ENCODE measurements around the gene TAF15. TPM values are rescaled to one million over a fixed set of nuclear protein-coding genes. Genes with fewer than 3 reads are reported as not detected.

Gene TAF15
- total RNA-seq, 1 donor from 2014 or later: 53.8 TPM

GRCh38 chr17:35895636-35896587, 86.6 kb downstream of the TAF15 start:
- Histone ChIP-seq H3K27ac (ENCODE audit: low read depth, low read length) (no peak overlapping the region), H3K4me3 (ENCODE audit: low read length in 3 of 3) (no peak overlapping the region), H3K36me3 (ENCODE audit: control insufficient read depth in 3 of 3, insufficient read depth in 3 of 3, low read length in 3 of 3) (no peaks in the 10 kb centered on the region), H3K4me1 (ENCODE audit: control insufficient read depth in 3 of 3, insufficient read depth in 3 of 3, low read length in 3 of 3) (no peaks in the 10 kb centered on the region), H3K9me3 (ENCODE audit: control insufficient read depth in 3 of 3, low read length in 3 of 3) (no peaks in the 10 kb centered on the region), H3K9ac (ENCODE audit: low read depth in 1 of 3, low read length in 3 of 3) (no peak overlapping the region), H3K27me3 (ENCODE audit: control insufficient read depth in 3 of 3, insufficient read depth in 3 of 3, low read length in 3 of 3) (peaks cover 0 to 6% (median 6%) of the 10 kb centered on the region in 3 donors)

Small RNAs within 50 kb of the gene (small RNA-seq; reads per million reads assigned to genes)
- gene RF00100: 198 reads per million, percentile 97 among the genes with 10 or more reads in this experiment

Other genes with a start within 250 kb of the TAF15 start
- 1.0 TPM for gene SLFN14, start 248.7 kb upstream of the TAF15 start, total RNA-seq
- gene PEX12, start 230.9 kb upstream of the TAF15 start, total RNA-seq: 4.7 TPM
- 45.4 TPM for gene AP2B1, start 222.2 kb upstream of the TAF15 start, total RNA-seq
- 1.6 TPM for gene RASL10B, start 77.8 kb upstream of the TAF15 start, total RNA-seq
- gene GAS2L2, start 56.2 kb upstream of the TAF15 start, total RNA-seq: not detected
- gene C17orf50, start 48.6 kb upstream of the TAF15 start, total RNA-seq: not detected
- gene MMP28, start 13.8 kb upstream of the TAF15 start, total RNA-seq: 4.2 TPM
- not detected for gene HEATR9, start 59.4 kb downstream of the TAF15 start, total RNA-seq
- gene CCL5, start 70.9 kb downstream of the TAF15 start, total RNA-seq: 0.52 TPM
- gene RDM1, start 121.3 kb downstream of the TAF15 start, total RNA-seq: not detected
- not detected for gene LYZL6, start 134.2 kb downstream of the TAF15 start, total RNA-seq
- not detected for gene CCL16, start 172.0 kb downstream of the TAF15 start, total RNA-seq
- 1.6 TPM for gene CCL14, start 177.2 kb downstream of the TAF15 start, total RNA-seq
- not detected for gene CCL15, start 192.1 kb downstream of the TAF15 start, total RNA-seq
- gene CCL23, start 208.5 kb downstream of the TAF15 start, total RNA-seq: not detected